DND-41 (cell line): ENCODE data around the gene IFNLR1.
"Not testable (repeated sequence)": the region's sequence is repeated elsewhere in the genome, so short reads cannot be mapped to it uniquely, and the experiment has no call there.

ENCODE experiments used
- CTCF ChIP-seq: IDR thresholded peaks from 2 replicates; pipeline ENCODE4 v1.5.1; 2012; ENCODE audit warnings: borderline replicate concordance, low read length, moderate library complexity, mild to moderate bottlenecking; ENCODE audit not compliant: poor library complexity, severe bottlenecking; ENCODE audit errors: extremely low read depth
- EZH2 ChIP-seq: IDR thresholded peaks from 3 replicates; pipeline ENCODE4 v1.6.1; 2012; ENCODE audit warnings: borderline replicate concordance, low read depth, mild to moderate bottlenecking, moderate library complexity, low read length, inconsistent platforms; ENCODE audit not compliant: severe bottlenecking

DNA sequence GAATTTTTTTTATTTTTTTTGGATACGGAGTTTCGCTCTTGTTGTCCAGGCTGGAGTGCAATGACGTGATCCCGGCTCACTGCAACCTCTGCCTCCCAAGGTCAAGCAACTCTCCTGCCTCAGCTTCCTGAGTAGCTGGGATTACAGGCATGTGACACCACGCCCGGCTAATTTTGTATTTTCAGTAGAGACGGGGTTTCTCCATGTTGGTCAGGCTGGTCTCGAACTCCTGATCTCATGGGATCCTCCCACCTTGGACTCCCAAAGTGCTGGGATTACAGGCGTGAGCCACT lies 20.3 kb upstream of the IFNLR1 start:
- TF ChIP-seq CTCF, EZH2: not testable (repeated sequence)
